Stomach (tissue), 9 donors: Measurements from ENCODE around the gene CD300LF. TPM values are rescaled to one million over a fixed set of nuclear protein-coding genes. Genes with fewer than 3 reads are reported as not detected.

Experiments
- DNase-seq, 2 donors: peaks; one replicate each; pipeline versions ENCODE4 v3.0.0 to v3.0.0-alpha.2; 2013 to 2019
- H3K27ac ChIP-seq, 5 donors: fragments of 200-600 bp in 4 of 5; sonication (generic) in 4 of 5; one replicate each; pipeline ENCODE4 v1.5.1; 2013 to 2019; ENCODE audit warnings: mild to moderate bottlenecking in 1 of 5, moderate library complexity in 1 of 5
- H3K27me3 ChIP-seq, 3 donors: fragments of 200-600 bp; sonication (generic); one replicate each; pipeline ENCODE4 v1.5.1; 2017 to 2019; ENCODE audit warnings: mixed run types in 1 of 3
- H3K36me3 ChIP-seq, 4 donors: fragments of 200-600 bp; sonication (generic); 1 replicate in 3 of 4; 2 replicates in 1 of 4; pipeline ENCODE4 v1.5.1; 2016 to 2019
- H3K4me1 ChIP-seq, 4 donors: fragments of 200-600 bp; sonication (generic); one replicate each; pipeline ENCODE4 v1.5.1; 2016 to 2019
- H3K4me3 ChIP-seq, 4 donors: fragments of 200-600 bp; sonication (generic) in 3 of 4; one replicate each; pipeline ENCODE4 v1.5.1; 2016 to 2019; ENCODE audit warnings: mild to moderate bottlenecking in 1 of 4
- H3K9me3 ChIP-seq, 4 donors: fragments of 200-600 bp; sonication (generic); one replicate each; pipeline ENCODE4 v1.5.1; 2016 to 2019
- EP300 ChIP-seq: sonication (generic); formaldehyde crosslinking; IDR thresholded peaks from one replicate; pipeline ENCODE4 v1.6.1; 2017; ENCODE audit warnings: antibody characterized with exemption
- POLR2A ChIP-seq, 4 donors: fragments of 450-650 bp; IDR thresholded peaks; one replicate each; pipeline ENCODE4 v1.6.1; 2016; ENCODE audit warnings: antibody characterized with exemption in 4 of 4, control low read depth in 2 of 4, mild to moderate bottlenecking in 1 of 4, moderate library complexity in 1 of 4
- POLR2AphosphoS5 ChIP-seq, 3 donors: sonication (generic); formaldehyde crosslinking; IDR thresholded peaks; one replicate each; pipeline ENCODE4 v1.6.1; 2016; ENCODE audit warnings: antibody characterized with exemption in 3 of 3
- WGBS, 5 donors: extraction: QIAGEN DNeasy Blood & Tissue Kit in 3 of 5; methylation state at CpG; one replicate each; pipeline versions ENCODE4 v1.1.5 to v1.1.7; 2013 to 2018; 5-methylcytosine and 5-hydroxymethylcytosine counted together
- intact Hi-C: fragments of 100-400 bp; cut with DNase I; formaldehyde crosslinking; loops from one replicate; pipeline ENCODE4 v1.15.1; 2023; ENCODE audit warnings: low total_unique reads
- polyA plus RNA-seq, 3 donors: library from polyadenylated mRNA; stranded (reverse); fragments of 200-250 nt; gene quantifications; one replicate each; pipeline ENCODE4 v1.2.3, GENCODE V29; 2013
- total RNA-seq, 5 donors: library from RNA; depleted of rRNA; stranded (reverse); fragments of >200 nt; gene quantifications; one replicate each; pipeline versions ENCODE4 v1.1.0 to v1.2.3, GENCODE V29; 2014 to 2016
- TF ChIP-seq, protein P1 (sequence below), 7 experiments: fragments of 450-650 bp in 4 of 7; fragments of 200-600 bp in 3 of 7; sonication (generic) in 3 of 7; IDR thresholded peaks; one replicate each; pipeline ENCODE4 v1.5.1; 2016 to 2019; ENCODE audit warnings: antibody characterized with exemption in 7 of 7, control low read depth in 2 of 7, mild to moderate bottlenecking in 1 of 7
- donor health status: healthy with polysubstance abuse.
- donor health status: Bipolar disorder and iron deficiency.
- donor health status: healthy.

CD300LF gene
- total and polyA plus RNA-seq, 8 donors = 0.75 to 3.9 (median 0.95) TPM; not detected in 5

GRCh38 chr17:74743755-74744154 lies 31.0 kb upstream of the CD300LF start:
- peaks cover 17 to 91% (median 58%) of the 10 kb centered on the region in 4 donors for H3K4me1 ChIP-seq
- intact Hi-C loops = loop anchor here (5.0 kb wide), 1 partner anchor 119 kb away; no protein-coding TSS in a partner anchor
- 58 to 70% (median 67%) methylated on average over 2 of the region's 2 CpGs for WGBS, 5 donors

GRCh38 chr17:74742978-74743545 lies 30.3 kb upstream of the CD300LF start:
- WGBS, 5 donors = 82 to 88% (median 87%) methylated on average over 9 of the region's 9 CpGs
- Histone ChIP-seq H3K27me3 (peaks cover 5 to 41% (median 15%) of the 10 kb centered on the region in 3 donors), H3K4me3 (no peak overlapping the region), H3K4me1 (peaks cover 23 to 98% (median 63%) of the 10 kb centered on the region in 4 donors), H3K9me3 (no peaks in the 10 kb centered on the region), H3K36me3 (no peaks in the 10 kb centered on the region), H3K27ac (peak overlapping the region in 3 of 5 donors; percentile 2 to 52 (median 26))
- intact Hi-C loops = loop anchor here (5.0 kb wide), 1 partner anchor 119 kb away; no protein-coding TSS in a partner anchor
- no peak for TF ChIP-seq POLR2A (IDR thresholded peaks at IDR 0.05)
- no peak for TF ChIP-seq EP300
- TF ChIP-seq, protein P1, sequence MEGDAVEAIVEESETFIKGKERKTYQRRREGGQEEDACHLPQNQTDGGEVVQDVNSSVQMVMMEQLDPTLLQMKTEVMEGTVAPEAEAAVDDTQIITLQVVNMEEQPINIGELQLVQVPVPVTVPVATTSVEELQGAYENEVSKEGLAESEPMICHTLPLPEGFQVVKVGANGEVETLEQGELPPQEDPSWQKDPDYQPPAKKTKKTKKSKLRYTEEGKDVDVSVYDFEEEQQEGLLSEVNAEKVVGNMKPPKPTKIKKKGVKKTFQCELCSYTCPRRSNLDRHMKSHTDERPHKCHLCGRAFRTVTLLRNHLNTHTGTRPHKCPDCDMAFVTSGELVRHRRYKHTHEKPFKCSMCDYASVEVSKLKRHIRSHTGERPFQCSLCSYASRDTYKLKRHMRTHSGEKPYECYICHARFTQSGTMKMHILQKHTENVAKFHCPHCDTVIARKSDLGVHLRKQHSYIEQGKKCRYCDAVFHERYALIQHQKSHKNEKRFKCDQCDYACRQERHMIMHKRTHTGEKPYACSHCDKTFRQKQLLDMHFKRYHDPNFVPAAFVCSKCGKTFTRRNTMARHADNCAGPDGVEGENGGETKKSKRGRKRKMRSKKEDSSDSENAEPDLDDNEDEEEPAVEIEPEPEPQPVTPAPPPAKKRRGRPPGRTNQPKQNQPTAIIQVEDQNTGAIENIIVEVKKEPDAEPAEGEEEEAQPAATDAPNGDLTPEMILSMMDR (IDR thresholded peaks at IDR 0.05) = no peak
- TF ChIP-seq POLR2AphosphoS5 (IDR thresholded peaks at IDR 0.05) = no peak
- DNase-seq = peak in 1 of 2 donors; percentile 4

More at GRCh38 chr17:74743755-74744154, 31.0 kb upstream of the CD300LF start:
- peak overlapping the region in 2 of 5 donors; percentile 52 to 82 for H3K27ac ChIP-seq
- H3K4me3 ChIP-seq = no peak overlapping the region
- no peak for TF ChIP-seq POLR2AphosphoS5 (IDR thresholded peaks at IDR 0.05)
- TF ChIP-seq POLR2A (IDR thresholded peaks at IDR 0.05) = no peak
- TF ChIP-seq, protein P1 (IDR thresholded peaks at IDR 0.05) = no peak
- no peak for TF ChIP-seq EP300
- no peak for DNase-seq
- H3K27me3 ChIP-seq = peaks cover under 1 to 34% (median 8%) of the 10 kb centered on the region in 3 donors
- H3K9me3 ChIP-seq = no peaks in the 10 kb centered on the region
- no peaks in the 10 kb centered on the region for H3K36me3 ChIP-seq

- no peaks in the 10 kb centered on the region for H3K9me3 ChIP-seq
- H3K27ac ChIP-seq = peak overlapping the region in 2 of 5 donors; percentile 52 to 53
- no peaks in the 10 kb centered on the region for H3K36me3 ChIP-seq
- H3K4me1 ChIP-seq = peaks cover 26 to 99% (median 63%) of the 10 kb centered on the region in 4 donors
- peak in 1 of 2 donors; percentile 48 for DNase-seq
- TF ChIP-seq POLR2A (IDR thresholded peaks at IDR 0.05) (no peak), POLR2AphosphoS5 (IDR thresholded peaks at IDR 0.05) (no peak), EP300 (no peak)
- TF ChIP-seq, protein P1 (IDR thresholded peaks at IDR 0.05) = no peak
- WGBS, 5 donors = 25 to 40% (median 31%) methylated on average over 4 of the region's 4 CpGs
- no peak overlapping the region for H3K4me3 ChIP-seq
- intact Hi-C loops = loop anchor here (5.0 kb wide), 1 partner anchor 120 kb away; no protein-coding TSS in a partner anchor
- peaks cover 5 to 50% (median 24%) of the 10 kb centered on the region in 3 donors for H3K27me3 ChIP-seq
Observed at GRCh38 chr17:74742153-74742515, 29.4 kb upstream of the CD300LF start.

- intact Hi-C loops = loop anchor here (5.0 kb wide), 1 partner anchor 121 kb away; no protein-coding TSS in a partner anchor
- peaks cover 35 to 99% (median 66%) of the 10 kb centered on the region in 4 donors for H3K4me1 ChIP-seq
- WGBS, 5 donors = 78 to 85% (median 81%) methylated on average over 15 to 17 of the region's 17 CpGs
- H3K27me3 ChIP-seq = peaks cover 9 to 64% (median 31%) of the 10 kb centered on the region in 3 donors
- no peaks in the 10 kb centered on the region for H3K9me3 ChIP-seq
- H3K4me3 ChIP-seq = no peak overlapping the region
- no peak for TF ChIP-seq POLR2AphosphoS5 (IDR thresholded peaks at IDR 0.05)
- TF ChIP-seq, protein P1 (IDR thresholded peaks at IDR 0.05) = no peak
- no peak for TF ChIP-seq EP300
- TF ChIP-seq POLR2A (IDR thresholded peaks at IDR 0.05) = no peak
- no peak for DNase-seq
- H3K36me3 ChIP-seq = no peaks in the 10 kb centered on the region
- H3K27ac ChIP-seq = no peak overlapping the region
Observed at GRCh38 chr17:74740641-74741387, 28.1 kb upstream of the CD300LF start.
